K562 (cell line): Measurements from ENCODE around the gene DCTN5. TPM values are rescaled to one million over a fixed set of nuclear protein-coding genes. Genes with fewer than 3 reads are reported as not detected.

Experiments used
- ATF1 ChIP-seq, 2 experiments: fragments of 450-650 bp in 1 of 2; IDR thresholded peaks; 2 replicates each; pipeline ENCODE4 v1.6.1; 2016; ENCODE audit warnings: missing compliant biosample characterization in 1 of 2, missing genetic modification characterization in 1 of 2
- BHLHE40 ChIP-seq: IDR thresholded peaks from 2 replicates; pipeline ENCODE4 v1.6.1; 2011; ENCODE audit warnings: low read length, improper control_type of control experiment
- CCNT2 ChIP-seq: IDR thresholded peaks from 2 replicates; pipeline ENCODE4 v1.6.1; 2011; ENCODE audit warnings: borderline replicate concordance, low read depth, mild to moderate bottlenecking, moderate library complexity, mixed read lengths, low read length; ENCODE audit not compliant: insufficient read length; ENCODE audit errors: extremely low read depth
- CEBPB ChIP-seq: fragments of 450-650 bp; IDR thresholded peaks from 2 replicates; pipeline ENCODE4 v1.6.1; 2016; ENCODE audit warnings: missing genetic modification characterization, missing compliant biosample characterization
- CREM ChIP-seq: IDR thresholded peaks from 2 replicates; pipeline ENCODE4 v1.6.1; 2014; ENCODE audit warnings: antibody characterized with exemption, low read depth
- CSDE1 ChIP-seq, 2 experiments: fragments of 450-650 bp; IDR thresholded peaks; 2 replicates each; pipeline ENCODE4 v1.6.1; 2016; ENCODE audit warnings: mild to moderate bottlenecking in 1 of 2
- CTBP1 ChIP-seq: fragments of 450-650 bp; IDR thresholded peaks from 2 replicates; pipeline ENCODE4 v1.6.1; 2016; ENCODE audit warnings: borderline replicate concordance
- CTCF ChIP-seq, 3 experiments: IDR thresholded peaks in 2 of 3; conservative IDR thresholded peaks in 1 of 3; 2 replicates each; pipeline ENCODE4 v1.5.1; 2011 to 2012; ENCODE audit warnings: low read length in 3 of 3, mild to moderate bottlenecking in 3 of 3, control low read depth in 2 of 3, improper control_type of control experiment in 1 of 3, inconsistent platforms in 1 of 3, low read depth in 1 of 3, mixed read lengths in 1 of 3, moderate library complexity in 1 of 3; ENCODE audit not compliant: insufficient read depth in 2 of 3
- E2F8 ChIP-seq: fragments of 450-650 bp; IDR thresholded peaks from 2 replicates; pipeline ENCODE4 v1.7.1; 2018; ENCODE audit warnings: mild to moderate bottlenecking, low read depth; ENCODE audit not compliant: partially characterized antibody
- GABPB2 ChIP-seq: fragments of 250-450 bp; sonication (Bioruptor Pico); conservative IDR thresholded peaks from 2 replicates; pipeline ENCODE4 v1.5.1; 2021; ENCODE audit warnings: mild to moderate bottlenecking
- HNRNPUL1 ChIP-seq: fragments of 200-400 bp; formaldehyde crosslinking; IDR thresholded peaks from 2 replicates; pipeline ENCODE4 v1.6.1; 2017; ENCODE audit warnings: low read length
- HSF4 ChIP-seq: fragments of 250-450 bp; sonication (Bioruptor Pico); IDR thresholded peaks from 2 replicates; pipeline ENCODE4 v2.1.2; 2022; ENCODE audit warnings: mild to moderate bottlenecking, moderate library complexity, borderline replicate concordance
- NCOA4 ChIP-seq: fragments of 450-650 bp; IDR thresholded peaks from 2 replicates; pipeline ENCODE4 v1.6.1; 2018; ENCODE audit warnings: mild to moderate bottlenecking; ENCODE audit not compliant: partially characterized antibody
- PHF21A ChIP-seq: fragments of 450-650 bp; IDR thresholded peaks from 2 replicates; pipeline ENCODE4 v1.6.1; 2017; ENCODE audit warnings: low read depth, borderline replicate concordance
- POLR2B ChIP-seq: fragments of 450-650 bp; IDR thresholded peaks from 2 replicates; pipeline ENCODE4 v1.6.1; 2018; ENCODE audit warnings: low read depth; ENCODE audit not compliant: partially characterized antibody
- POLR2G ChIP-seq: fragments of 200-400 bp; formaldehyde crosslinking; IDR thresholded peaks from 2 replicates; pipeline ENCODE4 v1.6.1; 2017; ENCODE audit warnings: low read depth, mild to moderate bottlenecking, antibody characterized with exemption, low read length, moderate library complexity
- RBBP5 ChIP-seq: fragments of 200-600 bp; sonication (generic); IDR thresholded peaks from 2 replicates; pipeline ENCODE4 v1.6.1; 2012; ENCODE audit warnings: borderline replicate concordance, mild to moderate bottlenecking, low read length, control low read depth, inconsistent platforms; ENCODE audit not compliant: insufficient read depth, poor library complexity, severe bottlenecking
- SUPT5H ChIP-seq: fragments of 450-650 bp; IDR thresholded peaks from 2 replicates; pipeline ENCODE4 v1.6.1; 2016
- TARDBP ChIP-seq: fragments of 450-650 bp; IDR thresholded peaks from 2 replicates; pipeline ENCODE4 v1.6.1; 2016
- USF1 ChIP-seq: sonication (generic); formaldehyde crosslinking; IDR thresholded peaks from 2 replicates; pipeline ENCODE4 v1.9.0; 2022; ENCODE audit warnings: mild to moderate bottlenecking, missing genetic modification reagents
- YY1 ChIP-seq, 3 experiments: IDR thresholded peaks; 2 replicates each; pipeline ENCODE4 v1.6.1; 2011; ENCODE audit warnings: low read length in 2 of 3, mild to moderate bottlenecking in 2 of 3, moderate library complexity in 2 of 3, borderline replicate concordance in 1 of 3, control low read depth in 1 of 3, low read depth in 1 of 3; ENCODE audit not compliant: insufficient read depth in 3 of 3, insufficient replicate concordance in 2 of 3, control insufficient read depth in 1 of 3, insufficient read length in 1 of 3; ENCODE audit errors: extremely low read depth in 1 of 3
- ZFX ChIP-seq: sonication (generic); formaldehyde crosslinking; IDR thresholded peaks from 2 replicates; pipeline ENCODE4 v1.8.0; 2022; ENCODE audit warnings: mild to moderate bottlenecking, missing genetic modification reagents, moderate library complexity
- polyA plus RNA-seq, 8 experiments: library from polyadenylated mRNA; depleted of rRNA in 4 of 8; stranded (reverse) in 5 of 8; unstranded in 3 of 8; fragments of >200 nt; fragmentation: Nextera tagmentation in 2 of 8; fragmentation: Illumina TruSeq in 1 of 8; extraction: Ambion mirVana in 2 of 8; extraction: Trizol in 1 of 8; gene quantifications; 2 replicates each; pipeline versions ENCODE4 v1.2.1 to v1.2.3, GENCODE V29; 2011 to 2014; ENCODE audit warnings: inconsistent platforms in 1 of 8, missing spikeins in 1 of 8
- total RNA-seq, 7 experiments: library from RNA; depleted of rRNA in 6 of 7; stranded (reverse); fragments of >200 nt in 6 of 7; fragmentation: Illumina TruSeq in 2 of 7; extraction: Trizol in 2 of 7; gene quantifications; 2 replicates each; pipeline versions ENCODE4 v1.2.1 to v1.2.3, GENCODE V29; 2011 to 2021; ENCODE audit warnings: low replicate concordance in 1 of 7

DCTN5 gene
- total and polyA plus RNA-seq, 9 of the 15 experiments (the other 6 are each of a cell fraction or from before 2014, with no cell fraction given), result 35.8 to 149 (median 75.9) TPM

GRCh38 chr16:23640931-23641765, at the start of gene DCTN5, which contains the start of gene PALB2 (continued):
- TF ChIP-seq E2F8 (peak; percentile 90), ZFX (CRISPR knock-in tag) (peak; percentile 80), CEBPB (no peak), CREM (peak; percentile 83), YY1 (IDR thresholded peaks at IDR 0.05; ENCODE audit: borderline replicate concordance in 1 of 3, control insufficient read depth in 1 of 3, extremely low read depth in 1 of 3, insufficient read depth in 3 of 3, insufficient read length in 1 of 3, insufficient replicate concordance in 2 of 3, low read depth in 1 of 3, low read length in 2 of 3) (peak; percentile 46 to 89 (median 87)), NCOA4 (peak; percentile 99), HSF4 (CRISPR knock-in tag) (no peak), HNRNPUL1 (no peak), PHF21A (0 out of 2 replicates have a peak, but pooled peaks have one; percentile 32), CCNT2 (peak; percentile 62), CTCF (IDR thresholded peaks at IDR 0.05 in 2 of 3, conservative IDR thresholded peaks at IDR 0.05 in 1 of 3; ENCODE audit: insufficient read depth in 2 of 3, low read depth in 1 of 3, low read length in 3 of 3) (peak in 1 of 3 experiments; percentile 2; a peak in 1 of 6 replicates), GABPB2 (CRISPR knock-in tag) (no peak), USF1 (CRISPR knock-in tag) (peak; percentile 83), POLR2B (peak; percentile 70), TARDBP (peak; percentile 65; the same call in 1 of the 2 replicates), POLR2G (peak; percentile 95), SUPT5H (peak; percentile 81), RBBP5 (peak; percentile 84), BHLHE40 (peak; percentile 93), CTBP1 (peak; percentile 37; the same call in 1 of the 2 replicates), ATF1 (CRISPR knock-in tag; IDR thresholded peaks at IDR 0.05) (no peak), ATF1 (tag; IDR thresholded peaks at IDR 0.05) (peak; percentile 79), CSDE1 (IDR thresholded peaks at IDR 0.05) (no peak)
